Astrocyte (in vitro differentiated cells and primary cell): Measurements from ENCODE around the gene DEFB127.

Experiments
- CTCF ChIP-seq: IDR thresholded peaks from 2 replicates; pipeline ENCODE4 v1.5.1; 2011; ENCODE audit warnings: low read depth, mild to moderate bottlenecking, inconsistent platforms, low read length, moderate library complexity; ENCODE audit not compliant: insufficient read depth
- EZH2 ChIP-seq: IDR thresholded peaks from 2 replicates; pipeline ENCODE4 v1.6.1; 2012; ENCODE audit warnings: mild to moderate bottlenecking, low read length, inconsistent platforms; ENCODE audit not compliant: insufficient read depth

GRCh38 chr20:168876-169275 lies 11.6 kb downstream of the DEFB127 start:
- TF ChIP-seq CTCF (no peak), EZH2 (no peak)
